NCI-H1092 (cell line): Measurements from ENCODE around the gene POR.

Source experiments
- DNase-seq: peaks from one replicate; lab custom pipeline; 2025; lab: John Stamatoyannopoulos, UW

Gene POR

DNA sequence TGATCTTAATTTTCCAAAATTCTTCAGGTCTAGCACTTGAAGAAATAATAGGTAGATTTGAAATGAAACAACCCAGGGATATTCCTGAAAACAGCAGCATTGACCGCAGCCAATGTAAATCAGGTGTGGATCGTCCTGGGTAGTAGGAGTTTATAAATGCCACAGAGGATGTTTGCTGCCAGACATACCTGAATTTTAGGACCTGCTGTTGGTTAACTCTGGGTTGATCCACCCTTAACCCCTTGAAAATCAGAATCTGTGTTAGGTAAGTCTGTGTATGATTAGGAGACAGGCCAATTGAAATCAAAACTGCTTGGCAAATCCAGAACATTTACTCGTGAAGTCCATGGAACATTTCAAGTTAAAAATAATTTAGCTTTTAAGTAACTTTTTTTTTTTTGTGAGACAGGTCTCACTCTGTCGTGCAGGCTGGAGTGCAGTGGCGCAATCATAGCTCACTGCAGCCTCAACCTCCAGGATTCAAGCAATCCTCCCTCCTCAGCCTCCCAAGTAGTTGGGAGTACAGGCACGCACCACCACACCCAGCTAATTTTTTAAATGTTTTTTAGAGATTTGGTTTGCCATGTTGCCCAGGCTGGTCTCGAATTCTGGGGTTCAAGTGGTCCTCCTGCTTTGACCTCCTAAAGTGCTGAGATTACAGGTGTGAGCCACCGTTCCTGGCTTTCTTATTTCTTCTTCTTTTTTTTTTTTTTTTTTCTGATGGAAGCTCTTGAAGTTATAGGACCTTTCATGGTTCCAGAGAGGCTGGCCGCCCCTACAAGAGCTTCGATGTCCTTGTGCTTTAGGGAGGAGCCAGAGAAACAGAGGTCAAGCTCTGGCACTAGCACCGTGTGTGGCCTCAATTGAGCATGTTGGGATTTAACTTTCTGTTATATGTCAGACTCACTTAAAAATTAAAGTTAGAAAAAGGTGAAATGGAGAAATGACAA, 2.0 kb downstream of the POR start:
- no peak for DNase-seq

DNA sequence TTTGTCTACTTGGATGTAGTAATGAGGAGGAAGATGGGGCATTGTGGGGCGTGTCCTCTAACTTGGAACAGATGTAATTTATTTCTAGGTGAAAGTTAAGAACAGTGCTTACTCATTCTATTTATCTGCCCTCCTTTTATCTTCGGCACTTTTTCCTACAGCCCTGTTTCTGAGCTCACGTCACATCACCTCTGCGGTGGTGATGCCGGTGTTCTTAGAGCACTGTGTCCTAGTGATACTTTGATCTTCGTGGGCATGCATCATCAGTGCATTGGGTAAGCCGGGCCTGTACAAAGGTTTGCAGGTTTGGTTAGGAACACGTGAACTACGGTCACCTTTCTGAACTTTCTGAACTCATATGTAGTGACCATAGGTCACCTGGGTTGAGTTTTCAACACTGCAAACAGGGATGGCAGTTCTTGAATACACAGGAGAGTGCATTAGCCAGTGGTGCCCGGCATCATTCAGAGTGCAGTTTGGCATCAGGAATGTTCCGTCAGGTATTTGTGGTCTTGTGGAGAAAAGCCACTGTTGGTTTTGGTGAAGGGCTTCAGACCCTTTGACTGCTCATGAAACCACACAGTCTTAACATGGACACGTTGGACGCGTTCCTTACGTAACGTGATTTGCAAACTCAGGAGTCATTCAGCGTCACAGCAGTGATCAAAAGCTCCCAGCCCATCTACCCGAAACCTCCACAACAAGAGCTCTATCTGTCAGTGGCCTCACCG, 5.6 kb downstream of the POR start:
- DNase-seq, result no peak

DNA sequence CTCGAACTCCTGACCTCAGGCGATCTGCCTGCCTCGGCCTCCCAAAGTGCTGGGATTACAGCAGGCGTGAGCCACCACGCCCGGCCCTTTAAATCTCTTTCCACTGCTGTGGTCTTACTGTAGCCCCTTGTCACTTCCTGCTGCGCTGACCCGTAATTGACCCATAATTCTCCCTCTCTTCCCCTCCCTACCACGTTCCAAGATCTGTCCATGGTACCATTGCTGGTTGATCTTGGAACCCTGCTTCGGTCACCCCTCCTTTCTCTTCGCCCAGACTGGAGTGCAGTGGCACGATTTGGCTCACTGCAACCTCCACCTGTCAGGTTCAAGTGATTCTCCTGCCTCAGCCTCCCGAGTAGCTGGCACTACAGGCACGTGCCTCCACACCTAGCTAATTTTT, 6.5 kb downstream of the POR start:
- no peak for DNase-seq

DNA sequence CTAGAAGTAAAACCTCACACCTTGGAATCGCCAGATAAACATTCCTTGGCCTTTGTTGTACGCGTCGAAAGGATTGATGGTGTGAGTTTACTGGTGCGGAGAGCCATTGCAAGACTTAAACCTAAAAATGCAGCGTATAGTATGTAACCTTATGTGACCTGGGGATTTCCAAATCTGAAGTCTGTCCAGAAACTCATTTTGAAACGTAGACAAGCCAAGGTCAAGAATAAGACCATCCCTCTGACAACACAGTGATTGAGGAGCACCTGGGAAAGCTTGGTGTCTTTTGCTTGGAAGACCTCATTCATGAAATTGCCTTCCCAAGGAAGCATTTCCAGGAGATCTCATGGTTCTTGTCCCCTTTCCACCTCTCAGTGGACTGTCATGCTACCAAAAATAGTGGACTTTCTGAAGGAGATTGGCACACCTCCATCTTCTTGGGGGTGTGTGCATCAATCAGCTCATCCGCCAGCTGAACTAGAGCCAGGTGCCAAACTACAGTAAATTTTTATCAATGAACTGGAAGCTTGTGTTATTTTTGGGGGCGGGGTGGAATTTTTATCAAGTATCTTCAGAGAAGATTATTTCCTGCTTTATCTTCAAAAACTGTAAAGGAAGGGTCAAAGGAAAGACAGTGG, 8.1 kb downstream of the POR start:
- no peak for DNase-seq

DNA sequence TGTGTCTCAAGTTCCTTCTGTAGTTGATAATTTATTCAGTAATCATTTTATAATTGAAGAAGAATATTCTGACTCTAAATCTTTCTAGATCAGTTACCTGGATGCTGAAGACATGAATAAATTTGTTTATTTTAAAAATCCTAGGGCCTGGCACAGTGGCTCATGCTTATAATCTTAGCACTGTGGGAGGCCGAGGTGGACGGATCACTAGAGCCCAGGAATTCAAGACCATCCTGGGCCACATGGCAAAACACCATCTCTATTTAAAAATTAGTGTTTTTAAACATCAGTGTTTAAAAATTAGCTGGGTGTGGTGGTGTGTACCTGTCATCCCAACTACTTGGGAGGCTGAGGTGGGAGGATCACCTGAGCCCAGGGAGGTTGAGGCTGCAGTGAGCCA, 9.3 kb downstream of the POR start:
- DNase-seq, result no peak

DNA sequence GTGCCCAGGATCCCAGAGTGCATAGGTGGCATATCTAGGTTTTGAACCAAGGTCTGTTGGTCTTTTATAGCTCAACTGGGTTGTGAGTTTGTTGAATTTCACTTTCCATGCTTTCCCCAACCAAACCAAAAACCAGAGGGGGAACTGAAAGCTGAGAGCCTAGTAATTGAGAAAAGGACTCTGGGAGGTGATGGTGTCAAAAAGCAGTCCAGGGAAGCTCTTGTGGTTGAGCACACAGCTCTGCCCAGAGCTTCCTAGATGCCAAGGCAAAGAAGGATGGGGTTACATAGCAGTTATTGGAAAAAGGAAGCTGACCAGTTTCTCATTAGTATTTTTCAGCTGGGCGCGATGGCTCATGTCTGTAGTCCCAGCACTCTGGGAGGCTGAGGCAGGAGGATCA, 9.9 kb downstream of the POR start:
- no peak for DNase-seq

DNA sequence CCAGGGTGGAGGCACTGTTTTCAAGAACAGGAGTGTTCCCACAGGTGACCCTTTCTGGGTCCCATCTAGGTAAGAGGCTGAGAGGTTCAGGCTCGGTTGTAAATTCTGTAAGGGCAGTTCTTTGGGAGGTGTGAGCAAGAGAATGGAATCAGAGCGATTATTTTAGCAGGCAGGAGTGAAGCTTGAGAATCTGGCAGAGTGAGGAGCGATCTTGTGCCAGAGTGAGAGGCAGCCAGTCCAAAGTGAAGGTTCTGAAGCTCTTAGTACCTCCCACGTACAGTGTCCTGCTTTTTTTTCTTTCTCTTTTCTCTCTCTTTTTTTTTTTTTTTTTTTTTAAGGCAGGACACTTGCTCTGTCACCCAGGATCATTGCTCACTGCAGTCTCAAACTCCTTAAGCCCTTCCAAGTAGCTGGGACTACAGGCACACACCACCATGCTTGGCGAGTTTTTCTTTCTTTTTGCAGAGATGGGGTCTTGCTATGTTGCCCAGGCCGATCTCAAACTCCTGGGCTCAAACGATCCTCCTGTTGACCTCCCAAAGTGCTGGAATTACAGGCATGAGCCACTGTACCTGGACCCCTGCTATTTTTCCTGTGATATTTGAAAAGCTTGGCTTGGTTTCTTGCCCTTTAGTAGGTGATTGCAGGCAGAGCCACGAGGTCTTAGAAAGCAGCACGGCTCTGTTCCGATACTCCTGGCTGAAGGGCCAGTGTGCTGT, 10.9 kb downstream of the POR start:
- no peak for DNase-seq

DNA sequence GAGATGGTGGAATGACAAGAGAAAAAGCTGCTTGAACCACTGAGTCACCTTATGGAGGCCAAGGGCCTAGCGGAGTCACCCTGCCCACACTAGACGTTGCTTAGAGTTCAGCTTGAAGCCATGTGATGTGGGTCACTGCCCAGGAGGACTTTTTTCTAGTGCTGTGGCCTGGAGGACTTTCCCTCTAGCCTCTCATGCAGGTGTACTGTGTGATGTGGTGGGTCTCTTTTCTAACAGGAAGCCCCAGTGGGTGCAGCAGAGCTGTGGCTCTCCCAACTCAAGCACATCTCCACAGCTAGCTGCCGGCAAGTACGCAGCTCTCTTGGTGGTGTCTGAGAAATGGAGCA, 13.6 kb downstream of the POR start:
- no peak for DNase-seq

DNA sequence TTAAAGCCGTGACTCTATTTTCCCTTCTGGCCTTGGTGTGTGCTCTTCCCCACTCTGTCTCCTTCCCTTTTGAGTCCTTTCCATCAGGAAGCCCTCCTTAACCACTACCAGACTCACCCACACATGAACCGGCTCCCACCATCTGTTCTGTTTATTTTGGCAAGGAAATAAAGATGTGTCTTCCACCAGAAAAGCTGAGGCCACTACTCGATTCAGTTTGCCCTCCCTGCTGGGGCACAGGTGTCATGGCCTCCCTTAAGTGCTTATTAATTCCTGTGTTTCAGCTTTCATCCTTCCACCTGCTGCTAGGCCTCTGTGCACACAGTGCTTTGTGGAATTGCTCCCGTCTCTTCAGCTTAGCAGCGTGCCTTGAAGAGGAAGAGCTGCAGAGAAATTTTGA, 16.7 kb downstream of the POR start:
- DNase-seq, result peak; percentile 97

DNA sequence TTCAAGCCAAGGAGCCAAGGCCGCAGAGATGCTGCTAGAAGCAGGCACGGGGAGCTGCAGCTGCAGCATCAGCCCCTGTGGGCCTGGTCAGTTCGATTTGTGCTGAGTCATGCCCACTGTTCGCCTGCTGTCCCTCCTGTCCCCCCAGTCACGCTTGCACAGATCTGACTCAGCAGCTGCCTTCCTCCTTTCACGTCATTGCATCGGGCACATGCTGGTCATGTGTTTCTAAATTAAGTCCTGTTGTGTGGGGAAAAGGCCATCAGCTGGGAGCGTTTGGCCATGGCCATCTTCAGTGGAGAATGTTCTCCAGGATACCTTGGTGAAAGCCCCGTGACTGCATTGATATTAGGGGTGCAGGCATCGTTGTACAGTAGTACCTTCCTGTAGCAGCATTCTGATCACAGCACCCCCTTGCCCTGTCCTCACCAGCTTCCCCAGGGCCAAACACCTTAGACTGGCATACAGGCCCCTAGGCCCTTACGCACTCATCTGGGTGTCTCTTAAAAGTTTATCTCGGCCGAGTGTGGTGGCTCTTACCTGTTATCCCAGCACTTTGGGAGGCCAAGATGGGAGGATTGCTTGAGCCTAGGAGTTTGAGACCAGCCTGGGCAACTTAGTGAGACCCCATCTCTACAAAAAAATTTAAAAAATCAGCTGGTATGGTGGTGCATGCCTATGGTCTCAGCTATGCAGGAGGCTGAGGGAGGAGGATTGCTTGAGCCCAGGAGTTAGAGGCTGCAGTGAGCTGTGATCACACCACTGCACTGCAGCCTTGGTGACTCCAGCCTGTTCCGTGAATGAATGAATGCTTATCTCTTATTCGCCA, 23.2 kb downstream of the POR start:
- no peak for DNase-seq

DNA sequence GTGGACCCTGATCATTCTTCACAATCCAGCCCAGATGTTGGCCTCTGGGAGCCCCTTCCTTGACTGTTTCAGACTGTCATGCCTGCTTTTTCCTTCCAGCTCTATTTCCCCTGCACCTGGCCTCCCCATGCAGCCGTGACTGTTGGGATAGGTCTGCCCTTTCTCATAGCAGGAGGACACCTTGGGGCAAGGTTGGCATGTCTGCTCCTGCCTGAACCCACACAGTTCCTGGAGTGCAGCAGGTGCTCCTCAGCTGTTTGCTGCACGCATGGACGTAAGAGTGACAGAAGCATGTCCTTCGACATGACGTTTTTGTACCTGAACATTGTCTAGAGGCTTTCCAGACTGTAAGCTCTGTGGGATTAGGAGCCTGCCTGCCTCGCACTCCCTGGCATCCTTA, 24.0 kb downstream of the POR start:
- no peak for DNase-seq

DNA sequence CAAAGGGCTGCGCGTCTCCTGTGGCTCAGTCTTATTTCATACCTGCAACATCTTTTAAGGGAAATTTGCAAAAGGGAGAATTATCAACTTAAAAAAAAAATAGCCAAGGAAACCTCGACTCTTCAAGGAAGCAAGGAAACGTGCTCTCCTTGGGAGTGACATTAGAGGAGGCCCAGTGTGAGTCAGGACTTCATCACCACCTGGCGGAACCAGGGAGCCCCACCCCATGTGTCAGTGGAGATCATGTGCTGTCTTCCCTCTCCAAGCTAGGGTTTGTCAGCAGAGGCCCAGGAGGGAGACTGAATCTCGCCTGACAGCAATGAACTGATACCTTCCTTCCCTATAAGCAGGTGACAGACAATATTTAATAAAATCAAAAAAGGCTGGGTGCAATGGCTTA, 28.9 kb downstream of the POR start:
- no peak for DNase-seq

DNA sequence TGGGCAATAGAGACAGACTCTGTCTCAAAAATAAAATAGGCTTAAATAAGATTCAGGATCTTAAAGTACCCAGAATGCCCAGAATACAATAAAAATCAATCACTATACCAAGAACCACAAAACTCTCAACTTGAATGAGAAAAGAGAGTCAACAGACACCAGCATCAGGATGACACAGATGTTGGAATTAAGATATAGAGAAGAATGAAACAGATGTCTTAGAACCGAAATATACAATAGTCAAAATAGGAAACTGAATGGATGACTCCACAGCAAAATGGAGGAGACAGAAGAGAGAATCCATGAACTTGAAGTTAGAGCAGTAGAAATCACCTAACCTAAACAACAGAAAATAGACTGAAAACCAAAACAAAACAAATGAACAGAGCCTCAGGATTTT, 29.6 kb downstream of the POR start:
- DNase-seq, result no peak

DNA sequence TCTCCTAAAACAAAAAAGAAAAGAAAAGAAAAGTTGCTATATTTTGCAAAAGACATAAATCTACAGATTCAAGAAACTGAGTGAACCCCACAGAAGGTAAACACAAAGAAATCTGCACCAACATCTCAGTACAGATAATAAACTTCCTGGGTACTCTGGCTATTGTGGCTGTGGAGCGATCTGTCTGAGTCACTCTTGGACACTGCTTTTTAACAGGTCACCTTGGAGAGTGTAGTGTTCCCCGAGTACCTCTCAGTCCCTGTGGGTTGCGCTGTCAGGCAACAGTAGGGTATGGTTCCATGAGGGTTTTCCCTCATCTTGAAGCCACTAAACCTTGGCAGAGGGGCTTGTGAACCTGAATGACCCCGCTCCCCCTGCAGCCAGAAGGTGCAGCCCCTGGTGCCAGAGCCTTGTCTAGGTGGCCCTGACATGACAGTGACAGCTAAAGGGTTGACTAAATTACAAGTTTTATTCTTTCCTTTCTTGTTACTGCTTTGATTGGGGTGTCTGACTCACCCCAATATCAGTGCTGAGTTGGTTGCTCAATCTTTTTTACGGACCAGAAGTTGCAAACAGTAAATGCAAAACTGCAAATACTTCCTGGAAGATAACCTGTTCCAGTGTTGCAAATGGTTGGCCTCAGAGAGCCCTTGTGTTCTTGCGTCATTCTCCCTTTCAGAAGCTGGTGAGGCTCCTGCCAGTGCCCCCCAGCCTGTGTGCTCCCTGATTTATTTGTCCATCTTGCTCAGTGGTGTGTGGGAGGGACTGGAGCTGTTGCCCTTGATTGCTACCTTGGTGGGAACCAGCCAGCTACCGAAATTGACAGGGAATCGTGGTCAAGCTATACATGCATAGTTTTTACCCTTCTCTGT, 30.6 kb downstream of the POR start:
- DNase-seq, result no peak

DNA sequence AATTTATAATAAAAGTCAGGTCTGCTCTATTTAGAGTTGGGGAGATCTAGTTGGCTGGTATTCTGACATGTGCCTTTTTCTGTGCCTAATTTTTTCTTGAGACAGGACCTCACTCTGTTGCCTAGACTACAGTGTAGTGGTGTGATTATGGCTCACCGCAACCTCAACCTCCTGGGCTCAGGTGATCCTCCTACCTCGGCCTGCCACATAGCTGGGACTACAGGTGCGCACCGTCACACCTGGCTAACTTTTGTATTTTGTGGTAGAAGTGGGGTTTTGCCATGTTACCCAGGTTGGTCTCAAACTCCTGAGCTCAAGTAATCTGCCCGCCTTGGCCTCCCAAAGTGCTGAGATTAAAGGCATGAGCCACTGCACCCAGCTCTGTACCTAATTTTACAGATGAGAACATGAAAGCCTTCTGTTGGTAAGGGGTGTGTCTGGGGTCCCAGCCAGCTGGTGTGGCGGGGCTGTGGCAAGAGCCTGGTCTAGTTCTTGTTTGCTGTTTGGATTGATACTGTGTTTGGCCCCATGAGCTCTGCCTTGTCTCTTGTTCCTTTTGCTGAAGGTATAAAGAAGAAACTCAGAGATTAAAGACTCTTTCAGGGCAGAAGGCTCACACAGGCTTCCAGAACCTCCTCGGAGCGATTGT, 31.4 kb downstream of the POR start:
- no peak for DNase-seq

DNA sequence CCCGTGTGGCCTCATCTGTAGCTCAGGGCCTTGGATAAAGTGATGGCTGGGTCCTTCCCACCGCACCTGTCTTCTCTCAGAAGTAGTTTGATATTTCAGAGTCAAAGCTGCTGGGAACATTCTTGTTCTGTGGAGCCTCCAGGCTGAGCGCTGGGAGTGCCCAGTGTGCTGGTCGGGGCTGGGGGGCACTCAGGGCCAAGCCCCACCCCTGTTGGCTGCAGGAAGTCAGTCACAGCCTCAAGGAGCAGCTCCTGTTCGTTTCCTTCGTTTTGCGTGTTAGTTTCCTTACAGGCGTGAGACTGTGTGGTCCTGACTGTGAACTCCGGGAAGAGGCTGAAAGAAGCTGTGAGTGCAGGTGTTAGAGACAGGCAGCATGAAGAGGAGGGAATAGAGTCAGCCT, 33.2 kb downstream of the POR start:
- DNase-seq, result no peak

DNA sequence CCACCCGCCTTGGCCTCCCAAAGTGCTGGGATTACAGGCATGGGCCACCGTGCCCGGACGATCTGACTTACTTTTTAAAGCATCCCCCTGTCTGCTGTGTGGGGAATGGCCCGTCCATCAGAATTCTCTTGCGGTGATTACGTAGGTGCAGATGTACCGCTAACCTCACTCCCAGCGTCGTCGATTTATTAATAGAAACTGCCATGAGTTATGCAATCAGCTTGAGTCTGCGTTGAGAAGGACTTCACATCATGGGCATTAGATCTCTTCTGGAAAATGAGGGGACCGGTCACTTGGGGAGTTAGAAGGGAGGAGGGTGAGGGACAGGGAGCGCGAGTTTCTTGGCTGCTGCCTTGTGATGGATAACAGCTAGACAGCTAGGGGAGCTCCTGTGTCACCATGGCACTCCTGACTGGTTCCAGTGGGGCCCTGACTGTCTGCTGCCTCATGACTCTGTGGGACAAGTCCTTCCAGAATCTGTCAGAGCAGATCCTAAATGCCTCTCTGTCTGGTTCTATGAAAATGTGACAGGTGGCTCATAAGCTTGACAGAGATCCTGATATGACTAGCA, 35.2 kb downstream of the POR start:
- no peak for DNase-seq

DNA sequence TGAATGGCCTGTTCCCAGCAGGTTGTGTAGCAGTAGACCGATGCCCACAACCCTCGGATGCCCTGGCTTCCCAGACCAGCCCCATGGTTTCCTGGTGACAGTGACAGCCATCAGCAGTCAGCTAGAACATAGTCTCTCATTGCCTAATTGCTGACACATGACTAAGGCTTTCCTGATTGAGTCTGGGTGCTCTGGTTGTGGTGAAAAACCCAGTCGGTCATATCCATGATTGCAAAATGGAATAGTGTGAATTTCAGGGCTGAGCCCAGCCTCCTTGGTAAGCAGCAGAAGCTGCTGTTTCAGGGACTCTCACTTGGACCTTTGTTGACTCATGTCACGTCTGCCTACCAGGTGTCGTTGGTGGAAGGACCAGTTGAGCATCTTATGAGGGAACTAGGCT, 36.6 kb downstream of the POR start:
- DNase-seq, result no peak

DNA sequence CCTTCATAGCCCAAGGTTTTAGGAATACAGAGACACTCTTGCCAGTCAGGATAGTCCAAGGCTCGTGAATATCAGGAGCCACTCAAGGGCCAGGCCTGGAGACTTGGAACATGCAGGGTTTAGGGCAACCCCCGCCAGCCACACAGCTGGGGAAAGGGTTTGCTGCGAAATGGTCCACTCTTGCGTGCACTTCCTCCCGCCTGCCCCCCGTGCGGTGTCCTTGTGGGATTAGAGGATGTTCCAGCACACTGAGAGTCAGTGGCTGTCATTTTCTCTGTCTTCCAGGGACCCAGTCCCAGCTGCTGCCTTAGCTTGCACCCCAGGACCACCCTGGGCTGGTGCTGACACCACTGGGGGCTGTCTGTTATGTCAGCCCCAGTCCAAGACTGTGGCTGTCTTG, 38.5 kb downstream of the POR start:
- no peak for DNase-seq

DNA sequence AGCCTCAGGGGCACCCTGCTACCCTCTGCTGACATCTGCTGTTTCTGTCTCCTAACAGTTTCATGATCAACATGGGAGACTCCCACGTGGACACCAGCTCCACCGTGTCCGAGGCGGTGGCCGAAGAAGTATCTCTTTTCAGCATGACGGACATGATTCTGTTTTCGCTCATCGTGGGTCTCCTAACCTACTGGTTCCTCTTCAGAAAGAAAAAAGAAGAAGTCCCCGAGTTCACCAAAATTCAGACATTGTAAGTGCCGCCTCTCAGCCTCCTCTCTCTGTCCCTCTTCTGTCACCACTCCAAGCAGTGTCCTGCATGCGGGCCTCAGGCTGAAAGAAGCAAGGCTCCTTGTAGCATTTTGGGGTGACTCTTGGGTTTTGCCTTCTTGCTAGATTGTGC, 39.0 kb downstream of the POR start:
- DNase-seq, result no peak
